Hindlimb muscle (tissue), 1 donor: ENCODE measurements around the gene SLF1. TPM values are rescaled to one million over a fixed set of nuclear protein-coding genes. Genes with fewer than 3 reads are reported as not detected.

ENCODE experiments used
- DNase-seq: peaks from one replicate; pipeline ENCODE4 v3.0.0-alpha.2; 2013
- polyA plus RNA-seq: library from polyadenylated mRNA; unstranded; fragments of 120-200 nt; gene quantifications from one replicate; pipeline ENCODE4 v1.2.1, GENCODE V29; 2013; ENCODE audit not compliant: insufficient read length

SLF1 gene
- polyA plus RNA-seq, 1 donor = 12.2 TPM

- DNase-seq = no peak
Observed at GRCh38 chr5:94725142-94725541, 106.7 kb downstream of the SLF1 start.

DNA sequence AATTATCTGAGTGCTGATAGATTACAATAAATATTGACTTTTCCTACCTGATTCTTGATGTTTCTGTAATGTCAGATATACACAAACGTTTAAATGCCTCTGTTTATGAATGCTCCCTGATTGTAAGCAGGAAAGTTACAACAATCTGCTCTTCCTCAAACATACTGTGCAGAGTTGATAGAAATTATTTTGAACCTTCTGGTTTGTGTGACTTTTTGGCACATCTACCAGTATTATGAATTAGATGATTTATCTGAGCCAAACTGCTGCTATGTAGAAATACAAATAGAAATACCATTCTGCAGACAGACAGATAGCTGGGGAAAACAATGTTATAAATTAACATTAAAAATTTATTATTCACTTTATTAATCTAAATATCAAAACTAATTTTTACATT, 113.0 kb downstream of the SLF1 start:
- no peak for DNase-seq

DNA sequence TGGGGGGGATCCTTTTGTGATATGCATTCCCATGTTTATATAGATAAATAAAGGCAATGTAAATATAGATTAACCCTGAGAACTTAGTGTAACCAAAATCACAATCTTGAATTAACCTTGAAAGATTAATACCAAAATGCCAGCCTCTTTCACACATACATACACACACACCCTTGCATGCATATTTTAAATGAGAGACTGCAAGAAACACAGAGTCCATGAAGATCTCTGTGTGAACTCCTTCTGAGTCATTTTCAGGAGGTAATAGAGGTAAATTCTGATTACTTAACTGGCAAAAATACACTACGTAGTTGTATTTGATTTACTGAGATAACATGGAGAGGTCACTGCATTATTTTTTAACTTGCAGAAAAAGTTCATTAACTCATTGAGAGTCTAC, 118.0 kb downstream of the SLF1 start:
- no peak for DNase-seq

DNA sequence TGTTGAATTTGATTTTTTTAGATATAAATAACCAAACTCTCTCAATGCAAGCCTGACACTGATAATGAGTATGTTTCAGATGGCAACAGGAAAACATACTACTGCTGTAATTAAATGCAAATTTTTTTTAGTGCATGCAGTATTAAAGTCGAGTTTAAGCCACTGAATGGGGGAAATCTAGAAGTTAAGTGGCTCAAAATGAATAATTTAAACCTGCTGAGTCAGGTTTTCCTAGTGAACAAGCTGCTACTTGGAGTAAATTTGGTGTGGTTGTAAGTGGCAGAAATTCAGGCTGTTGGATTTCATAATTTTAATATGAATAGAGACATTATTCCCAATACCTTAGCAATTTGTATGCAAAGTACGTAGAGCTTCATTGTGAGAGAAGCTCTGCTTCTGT, 121.8 kb downstream of the SLF1 start:
- no peak for DNase-seq

DNA sequence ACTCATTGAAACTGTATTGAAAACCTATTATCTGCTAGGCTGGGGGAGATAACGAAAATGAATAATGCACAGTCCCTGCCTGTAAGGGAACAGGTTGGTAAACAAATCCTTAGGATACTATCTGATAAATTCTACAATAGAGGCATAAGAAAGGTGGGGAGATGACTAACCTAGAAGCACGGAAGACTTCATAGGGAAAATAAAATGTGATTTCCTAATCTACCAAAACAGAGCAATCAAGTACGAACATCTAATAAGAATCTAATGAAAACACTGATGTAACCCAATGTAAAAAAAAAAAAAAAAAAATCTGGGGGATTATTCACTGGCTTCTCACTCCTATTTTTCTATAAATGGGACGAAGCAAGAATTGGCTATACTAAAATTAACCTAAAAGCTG, 124.4 kb downstream of the SLF1 start:
- DNase-seq = no peak

DNA sequence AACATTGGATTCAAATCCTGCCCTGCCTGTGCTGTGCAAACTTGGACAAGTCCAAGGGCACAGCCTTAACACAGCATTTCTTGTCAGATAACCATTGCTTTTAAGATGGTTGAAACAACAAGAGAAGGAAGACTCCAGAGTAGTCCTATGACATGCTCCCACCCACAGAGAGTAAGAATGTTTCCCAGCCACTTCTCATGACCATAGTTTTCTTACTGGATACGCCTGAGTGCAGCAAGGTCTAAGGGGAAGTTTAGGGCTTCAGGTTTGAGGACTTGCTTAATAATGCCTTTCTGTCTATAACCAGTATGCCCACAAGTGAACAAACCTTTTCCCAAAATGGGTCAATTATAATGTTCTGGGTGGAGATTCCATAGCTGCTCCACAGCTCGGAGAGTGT, 126.4 kb downstream of the SLF1 start:
- DNase-seq = no peak

DNA sequence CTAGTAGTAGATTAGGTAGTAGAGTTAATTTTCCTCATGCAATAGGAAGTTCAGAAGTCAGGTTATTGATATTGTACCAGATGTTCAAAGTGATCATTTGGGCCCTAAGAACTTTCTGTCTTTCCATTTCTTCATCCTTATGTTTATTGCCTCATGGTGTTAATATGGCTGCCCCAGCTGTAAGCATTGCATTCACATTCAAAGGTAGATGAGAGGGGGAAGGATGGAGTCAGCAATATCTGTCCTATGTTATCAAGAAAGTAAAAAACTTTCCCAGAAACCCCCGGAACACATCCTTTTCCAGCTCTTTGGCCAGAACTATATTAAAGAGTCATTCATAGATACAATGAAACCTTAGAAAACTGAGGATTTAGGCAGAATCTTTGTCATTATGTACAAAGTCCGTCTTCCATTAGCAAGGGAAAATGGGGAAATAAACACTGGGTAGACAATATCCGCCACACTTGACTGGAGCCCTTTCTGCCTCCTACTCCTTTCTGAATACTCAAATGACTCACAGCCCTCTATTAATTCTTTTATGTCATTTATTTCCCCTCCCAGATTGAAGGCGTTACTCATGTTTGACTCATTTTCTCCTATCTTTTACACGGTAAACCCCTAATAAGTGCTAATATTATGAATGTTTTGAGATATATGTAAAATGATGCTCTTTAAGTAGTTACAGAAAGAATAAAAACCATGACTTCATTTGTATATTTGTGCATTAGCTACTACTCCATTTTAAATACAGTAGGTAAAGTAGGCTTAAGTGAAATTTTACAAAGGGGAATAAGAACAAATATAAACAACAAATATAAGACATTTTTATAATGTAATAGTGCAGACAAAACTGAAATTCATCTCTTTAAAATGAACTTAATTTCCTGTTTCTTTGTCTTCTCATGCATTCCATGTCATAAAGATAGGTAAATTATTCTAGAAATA, 127.6 kb downstream of the SLF1 start:
- DNase-seq = no peak

- no peak for DNase-seq
Observed at GRCh38 chr5:94746731-94747124, 128.3 kb downstream of the SLF1 start.

Other genes with a start within 250 kb of the SLF1 start
- gene KIAA0825, start 65 bp upstream of the SLF1 start, polyA plus RNA-seq = 2.1 TPM